HCT116 (cell line): Measurements from ENCODE around the gene MPPED1. TPM values are rescaled to one million over a fixed set of nuclear protein-coding genes. Genes with fewer than 3 reads are reported as not detected.

Source experiments
- ATAC-seq: fragments of 200-7000 bp; cut with Tn5 transposase; 2 replicates; pipeline ENCODE4 v1.9.1; 2020; ENCODE audit warnings: mild to moderate bottlenecking, moderate library complexity
- BruUV-seq: library from RNA; stranded (reverse); fragments of 400-500 nt; replicated peaks from 2 replicates; lab custom pipeline; 2021; lab: Mats Ljungman, UMichigan
- CTCF ChIA-PET: fragments of 300-600 bp; sonication (Branson Sonifier 250); formaldehyde crosslinking; loops from one replicate; lab custom pipeline; 2021; ENCODE audit warnings: antibody characterized with exemption; lab: Charles Lee
- POLR2A ChIA-PET: fragments of 300-600, 350-600 bp; sonication (Branson Sonifier 250); formaldehyde crosslinking; loops from one replicate; lab custom pipeline; 2021; ENCODE audit warnings: antibody characterized with exemption; lab: Charles Lee
- RAD21 ChIA-PET, 2 experiments: fragments of 300-600 bp; sonication (Branson Sonifier 250); formaldehyde crosslinking; loops; one replicate each; lab custom pipeline; 2023; ENCODE audit warnings: low total read pairs in 2 of 2; ENCODE audit not compliant: uncharacterized antibody in 2 of 2, unreplicated experiment in 2 of 2, low non-redundant PET in 1 of 2; lab: Charles Lee
- DNase-seq: peaks from one replicate; pipeline ENCODE4 v3.0.0-alpha.2; 2010; ENCODE audit warnings: low read depth, low spot score
- H2AFZ ChIP-seq: fragments of 200-600 bp; shearing (Covaris generic), sonication (generic); 2 replicates; pipeline ENCODE4 v1.6.1; 2017; ENCODE audit warnings: low read depth, mixed run types, mixed read lengths, antibody characterized with exemption, low read length; ENCODE audit not compliant: poor library complexity, severe bottlenecking
- H3K27ac ChIP-seq: 2 replicates; pipeline ENCODE4 v1.5.1; 2012; ENCODE audit warnings: low read depth, low read length
- H3K27me3 ChIP-seq: fragments of 200-600 bp; sonication (generic); 2 replicates; pipeline ENCODE4 v1.6.1; 2016; ENCODE audit warnings: mixed run types, low read length, mixed read lengths; ENCODE audit not compliant: insufficient read depth
- H3K36me3 ChIP-seq, 2 experiments: fragments of 200-500 bp in 1 of 2; fragments of 200-600 bp in 1 of 2; sonication (Bioruptor generic) in 1 of 2; sonication (generic) in 1 of 2; 2 replicates each; pipeline versions ENCODE4 v1.5.1 to v1.6.1; 2014 to 2016; ENCODE audit warnings: low read length in 2 of 2, inconsistent platforms in 1 of 2, mixed read lengths in 1 of 2, mixed run types in 1 of 2; ENCODE audit not compliant: insufficient read depth in 2 of 2, control insufficient read depth in 1 of 2
- H3K4me1 ChIP-seq, 2 experiments: fragments of 200-600 bp in 1 of 2; sonication (generic) in 1 of 2; 2 replicates each; pipeline versions ENCODE4 v1.5.1 to v1.6.1; 2012 to 2017; ENCODE audit warnings: low read length in 2 of 2, inconsistent platforms in 1 of 2, mild to moderate bottlenecking in 1 of 2, mixed read lengths in 1 of 2, mixed run types in 1 of 2, moderate library complexity in 1 of 2; ENCODE audit not compliant: insufficient read depth in 2 of 2, control insufficient read depth in 1 of 2
- H3K4me2 ChIP-seq: fragments of 200-600 bp; sonication (generic); 2 replicates; pipeline ENCODE4 v1.6.1; 2017; ENCODE audit warnings: mixed run types, low read length, mixed read lengths
- H3K4me3 ChIP-seq, 2 experiments: fragments of 200-600 bp in 1 of 2; sonication (generic) in 1 of 2; replicated peaks in 1 of 2; 2 replicates each; pipeline ENCODE4 v1.5.1; 2011 to 2016; ENCODE audit warnings: low read length in 2 of 2, control low read depth in 1 of 2, low read depth in 1 of 2, mild to moderate bottlenecking in 1 of 2, mixed read lengths in 1 of 2, mixed run types in 1 of 2
- H3K79me2 ChIP-seq: fragments of 200-600 bp; sonication (generic); 2 replicates; pipeline ENCODE4 v1.6.1; 2017; ENCODE audit warnings: mild to moderate bottlenecking, mixed run types, low read length, moderate library complexity, mixed read lengths; ENCODE audit not compliant: insufficient read depth
- H3K9ac ChIP-seq: fragments of 200-600 bp; sonication (generic); 2 replicates; pipeline ENCODE4 v1.6.1; 2016; ENCODE audit warnings: low read length, mixed read lengths
- H3K9me2 ChIP-seq: fragments of 200-600 bp; sonication (generic), shearing (Covaris generic); 2 replicates; pipeline ENCODE4 v1.6.1; 2017; ENCODE audit warnings: mixed run types, mild to moderate bottlenecking, moderate library complexity; ENCODE audit not compliant: insufficient read depth
- H3K9me3 ChIP-seq, 2 experiments: fragments of 200-500 bp in 1 of 2; fragments of 200-600 bp in 1 of 2; sonication (Bioruptor generic) in 1 of 2; sonication (generic) in 1 of 2; 2 replicates each; pipeline ENCODE4 v1.6.1; 2014 to 2017; ENCODE audit warnings: low read length in 2 of 2, mixed read lengths in 2 of 2, inconsistent platforms in 1 of 2, low read depth in 1 of 2, mild to moderate bottlenecking in 1 of 2, mixed run types in 1 of 2, moderate library complexity in 1 of 2; ENCODE audit not compliant: control insufficient read depth in 1 of 2, insufficient read depth in 1 of 2
- H4K20me1 ChIP-seq: fragments of 200-600 bp; sonication (generic), shearing (Covaris generic); 2 replicates; pipeline ENCODE4 v1.6.1; 2017; ENCODE audit warnings: mixed run types, mild to moderate bottlenecking, moderate library complexity; ENCODE audit not compliant: insufficient read depth
- CBX3 ChIP-seq: IDR thresholded peaks from 2 replicates; pipeline ENCODE4 v1.6.1; 2012; ENCODE audit warnings: low read depth
- ELF1 ChIP-seq: IDR thresholded peaks from 2 replicates; pipeline ENCODE4 v1.6.1; 2012; ENCODE audit warnings: low read depth, borderline replicate concordance
- FOSL1 ChIP-seq: IDR thresholded peaks from 2 replicates; pipeline ENCODE4 v1.6.1; 2012; ENCODE audit warnings: low read depth
- POLR2AphosphoS5 ChIP-seq: IDR thresholded peaks from 2 replicates; pipeline ENCODE4 v1.6.1; 2011; ENCODE audit warnings: mild to moderate bottlenecking, low read depth, low read length, moderate library complexity
- SIN3A ChIP-seq: IDR thresholded peaks from 2 replicates; pipeline ENCODE4 v1.6.1; 2012; ENCODE audit warnings: low read depth
- SP1 ChIP-seq: IDR thresholded peaks from 2 replicates; pipeline ENCODE4 v1.6.1; 2012; ENCODE audit warnings: low read depth
- TCF7L2 ChIP-seq: IDR thresholded peaks from 2 replicates; pipeline ENCODE4 v1.7.0; 2011; ENCODE audit warnings: borderline replicate concordance, inconsistent platforms; ENCODE audit not compliant: insufficient read depth, insufficient read length; ENCODE audit errors: extremely low read depth
- ZNF274 ChIP-seq: fragments of 200-500 bp; sonication (Bioruptor generic); IDR thresholded peaks from 2 replicates; pipeline ENCODE4 v1.6.1; 2014; ENCODE audit warnings: mild to moderate bottlenecking, low read depth, low read length, inconsistent platforms
- intact Hi-C: fragments of 100-400 bp; cut with micrococcal nuclease; formaldehyde crosslinking; loops from 2 replicates; pipeline ENCODE4 v1.10.0; 2022
- total RNA-seq: library from RNA; stranded (reverse); gene quantifications from one replicate; pipeline ENCODE4 v1.2.1, GENCODE V29; 2021; ENCODE audit not compliant: unreplicated experiment
- TF ChIP-seq, protein P1 (sequence below): IDR thresholded peaks from 2 replicates; pipeline ENCODE4 v1.6.1; 2012
- TF ChIP-seq, protein P2 (sequence below), 3 experiments: fragments of 200-600 bp in 1 of 3; sonication (generic) in 1 of 3; IDR thresholded peaks in 2 of 3; conservative IDR thresholded peaks in 1 of 3; 2 replicates each; pipeline ENCODE4 v1.5.1; 2012 to 2017; ENCODE audit warnings: low read depth in 2 of 3, low read length in 2 of 3, antibody characterized with exemption in 1 of 3, borderline replicate concordance in 1 of 3, control low read depth in 1 of 3, mild to moderate bottlenecking in 1 of 3, mixed read lengths in 1 of 3, mixed run types in 1 of 3, moderate library complexity in 1 of 3; ENCODE audit not compliant: insufficient read depth in 1 of 3

MPPED1 gene
- total RNA-seq, 1 experiment from 2014 or later: not detected

- Histone ChIP-seq H3K4me3 (no peak overlapping the region), H4K20me1 (no peaks in the 10 kb centered on the region), H3K4me2 (no peak overlapping the region; the same call in 1 of the 2 replicates), H3K9me3 (no peaks in the 10 kb centered on the region), H3K36me3 (no peaks in the 10 kb centered on the region), H2AFZ (no peak overlapping the region), H3K27ac (no peak overlapping the region), H3K27me3 (0 out of 2 replicates have a peak, but pooled peaks cover 3% of the 10 kb centered on the region), H3K4me1 (no peaks in the 10 kb centered on the region), H3K79me2 (no peaks in the 10 kb centered on the region), H3K9ac (no peak overlapping the region), H3K9me2 (no peaks in the 10 kb centered on the region)
- no TSS peak for BruUV-seq
- RAD21 ChIA-PET: no interaction called here
- DNase-seq (no peak), ATAC-seq (no peak)
- POLR2A ChIA-PET: no interaction called here
- CTCF ChIA-PET: no interaction called here
- TF ChIP-seq ZNF274 (no peak), TCF7L2 (no peak), FOSL1 (no peak), ELF1 (no peak), SIN3A (no peak), SP1 (no peak), POLR2AphosphoS5 (no peak), CBX3 (no peak)
- TF ChIP-seq, protein P1, sequence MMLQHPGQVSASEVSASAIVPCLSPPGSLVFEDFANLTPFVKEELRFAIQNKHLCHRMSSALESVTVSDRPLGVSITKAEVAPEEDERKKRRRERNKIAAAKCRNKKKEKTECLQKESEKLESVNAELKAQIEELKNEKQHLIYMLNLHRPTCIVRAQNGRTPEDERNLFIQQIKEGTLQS: no peak
- TF ChIP-seq, protein P2, sequence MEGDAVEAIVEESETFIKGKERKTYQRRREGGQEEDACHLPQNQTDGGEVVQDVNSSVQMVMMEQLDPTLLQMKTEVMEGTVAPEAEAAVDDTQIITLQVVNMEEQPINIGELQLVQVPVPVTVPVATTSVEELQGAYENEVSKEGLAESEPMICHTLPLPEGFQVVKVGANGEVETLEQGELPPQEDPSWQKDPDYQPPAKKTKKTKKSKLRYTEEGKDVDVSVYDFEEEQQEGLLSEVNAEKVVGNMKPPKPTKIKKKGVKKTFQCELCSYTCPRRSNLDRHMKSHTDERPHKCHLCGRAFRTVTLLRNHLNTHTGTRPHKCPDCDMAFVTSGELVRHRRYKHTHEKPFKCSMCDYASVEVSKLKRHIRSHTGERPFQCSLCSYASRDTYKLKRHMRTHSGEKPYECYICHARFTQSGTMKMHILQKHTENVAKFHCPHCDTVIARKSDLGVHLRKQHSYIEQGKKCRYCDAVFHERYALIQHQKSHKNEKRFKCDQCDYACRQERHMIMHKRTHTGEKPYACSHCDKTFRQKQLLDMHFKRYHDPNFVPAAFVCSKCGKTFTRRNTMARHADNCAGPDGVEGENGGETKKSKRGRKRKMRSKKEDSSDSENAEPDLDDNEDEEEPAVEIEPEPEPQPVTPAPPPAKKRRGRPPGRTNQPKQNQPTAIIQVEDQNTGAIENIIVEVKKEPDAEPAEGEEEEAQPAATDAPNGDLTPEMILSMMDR (IDR thresholded peaks at IDR 0.05 in 2 of 3, conservative IDR thresholded peaks at IDR 0.05 in 1 of 3; ENCODE audit: borderline replicate concordance in 1 of 3, insufficient read depth in 1 of 3, low read depth in 2 of 3, low read length in 2 of 3): no peak
- intact Hi-C loops: no loop called here
Measured at GRCh38 chr22:43447380-43447779, 35.6 kb downstream of the MPPED1 start.
